H1 (cell line): ENCODE measurements around the gene DPM2. TPM values are rescaled to one million over a fixed set of nuclear protein-coding genes. Genes with fewer than 3 reads are reported as not detected.

Source experiments
- CTCF ChIA-PET: fragments of 300-600 bp; sonication (Branson Sonifier 250); formaldehyde crosslinking; loops from one replicate; lab custom pipeline; 2021; ENCODE audit not compliant: partially characterized antibody; lab: Charles Lee
- POLR2A ChIA-PET: fragments of 300-600 bp; sonication (Branson Sonifier 250); formaldehyde crosslinking; loops from one replicate; lab custom pipeline; 2021; ENCODE audit warnings: inconsistent platforms; ENCODE audit not compliant: partially characterized antibody; lab: Charles Lee
- DNase-seq, 2 experiments: peaks; one replicate each; pipeline versions ENCODE4 v3.0.0 to v3.0.0-alpha.2; 2010 to 2022; ENCODE audit warnings: low spot score in 2 of 2, low read depth in 1 of 2, mixed read lengths in 1 of 2
- FAIRE-seq: peaks from 2 replicates; lab custom pipeline; 2011; peaks lifted over from hg19 to GRCh38; lab: Jason Lieb, UNC
- H2AFZ ChIP-seq: 2 replicates; pipeline ENCODE4 v1.8.1; 2012; ENCODE audit warnings: low read length, inconsistent platforms
- H2AK5ac ChIP-seq: 2 replicates; pipeline ENCODE4 v1.6.1; 2013; ENCODE audit warnings: low read depth, low read length
- H2BK120ac ChIP-seq: replicated peaks from 2 replicates; pipeline ENCODE3; 2013; ENCODE audit warnings: low read depth, low read length, inconsistent platforms
- H2BK12ac ChIP-seq: 2 replicates; pipeline ENCODE4 v1.6.1; 2013; ENCODE audit warnings: low read depth, low read length
- H2BK15ac ChIP-seq: 2 replicates; pipeline ENCODE4 v1.6.1; 2013; ENCODE audit warnings: low read length
- H2BK20ac ChIP-seq: 2 replicates; pipeline ENCODE4 v1.6.1; 2013; ENCODE audit warnings: low read length
- H2BK5ac ChIP-seq: 2 replicates; pipeline ENCODE4 v1.6.1; 2013; ENCODE audit warnings: low read depth, low read length
- H3K14ac ChIP-seq: 2 replicates; pipeline ENCODE4 v1.6.1; 2013; ENCODE audit warnings: inconsistent platforms; ENCODE audit not compliant: insufficient read length
- H3K18ac ChIP-seq: 2 replicates; pipeline ENCODE4 v1.6.1; 2013; ENCODE audit warnings: low read length; ENCODE audit errors: extremely low read depth
- H3K23ac ChIP-seq: 2 replicates; pipeline ENCODE4 v1.6.1; 2013; ENCODE audit warnings: inconsistent platforms; ENCODE audit not compliant: insufficient read length
- H3K23me2 ChIP-seq: 2 replicates; pipeline ENCODE4 v1.6.1; 2013; ENCODE audit warnings: low read depth, low read length
- H3K27ac ChIP-seq: 2 replicates; pipeline ENCODE4 v1.6.1; 2011; ENCODE audit warnings: low read depth, low read length, inconsistent platforms
- H3K27me3 ChIP-seq, 4 experiments: replicated peaks in 1 of 4; 1 replicate in 1 of 4; 2 replicates in 3 of 4; pipeline versions ENCODE4 v1.6.1 to v1.8.1; 2011 to 2013; ENCODE audit warnings: low read length in 3 of 4, mild to moderate bottlenecking in 3 of 4, inconsistent platforms in 2 of 4, mixed read lengths in 2 of 4, moderate library complexity in 1 of 4; ENCODE audit not compliant: control insufficient read depth in 3 of 4, insufficient read depth in 3 of 4; ENCODE audit errors: extremely low read depth in 1 of 4
- H3K36me3 ChIP-seq, 4 experiments: 2 replicates each; pipeline versions ENCODE4 v1.6.1 to v1.8.1; 2011 to 2013; ENCODE audit warnings: mild to moderate bottlenecking in 4 of 4, low read length in 3 of 4, moderate library complexity in 2 of 4, control low read depth in 1 of 4, inconsistent platforms in 1 of 4; ENCODE audit not compliant: insufficient read depth in 4 of 4, control insufficient read depth in 2 of 4
- H3K4ac ChIP-seq: replicated peaks from 2 replicates; pipeline ENCODE3; 2013; ENCODE audit warnings: low read length, low read depth, mixed read lengths, inconsistent platforms; ENCODE audit not compliant: insufficient read length
- H3K4me1 ChIP-seq, 4 experiments: replicated peaks in 1 of 4; 1 replicate in 1 of 4; 2 replicates in 3 of 4; pipeline versions ENCODE4 v1.6.1 to v1.8.1; 2011 to 2013; ENCODE audit warnings: low read length in 3 of 4, inconsistent platforms in 2 of 4, mixed read lengths in 1 of 4; ENCODE audit not compliant: insufficient read depth in 4 of 4, control insufficient read depth in 3 of 4
- H3K4me2 ChIP-seq, 2 experiments: 2 replicates each; pipeline versions ENCODE4 v1.6.1 to v1.8.1; 2011 to 2013; ENCODE audit warnings: low read depth in 2 of 2, low read length in 2 of 2, control low read depth in 1 of 2, inconsistent platforms in 1 of 2, mild to moderate bottlenecking in 1 of 2; ENCODE audit not compliant: insufficient read depth in 1 of 2
- H3K4me3 ChIP-seq, 4 experiments: fragments of 200-600, 300-600 bp in 1 of 4; sonication (generic), shearing (Covaris generic), sonication (Bioruptor Twin) in 1 of 4; 2 replicates each; pipeline versions ENCODE4 v1.5.1 to v1.8.1; 2011 to 2016; ENCODE audit warnings: low read length in 4 of 4, low read depth in 3 of 4, control low read depth in 2 of 4, inconsistent platforms in 2 of 4, mild to moderate bottlenecking in 2 of 4, mixed read lengths in 1 of 4, moderate library complexity in 1 of 4; ENCODE audit not compliant: insufficient read depth in 2 of 4; ENCODE audit errors: extremely low read depth in 1 of 4
- H3K56ac ChIP-seq: replicated peaks from 2 replicates; pipeline ENCODE3; 2013; ENCODE audit warnings: low read depth, mild to moderate bottlenecking, mixed read lengths, low read length, inconsistent platforms; ENCODE audit not compliant: insufficient read length
- H3K79me1 ChIP-seq: 2 replicates; pipeline ENCODE4 v1.6.1; 2013; ENCODE audit warnings: low read depth, low read length, control low read depth
- H3K79me2 ChIP-seq, 2 experiments: 2 replicates each; pipeline versions ENCODE4 v1.6.1 to v1.8.1; 2012 to 2013; ENCODE audit warnings: low read length in 2 of 2, mild to moderate bottlenecking in 2 of 2, inconsistent platforms in 1 of 2; ENCODE audit not compliant: insufficient read depth in 2 of 2, control insufficient read depth in 1 of 2
- H3K9ac ChIP-seq, 4 experiments: replicated peaks in 1 of 4; 1 replicate in 1 of 4; 2 replicates in 3 of 4; pipeline versions ENCODE4 v1.6.1 to v1.8.1; 2011 to 2013; ENCODE audit warnings: low read depth in 3 of 4, low read length in 3 of 4, control low read depth in 2 of 4, mild to moderate bottlenecking in 2 of 4, moderate library complexity in 2 of 4, inconsistent platforms in 1 of 4; ENCODE audit errors: extremely low read depth in 1 of 4
- H3K9me3 ChIP-seq, 2 experiments: 2 replicates each; pipeline versions ENCODE4 v1.6.1 to v1.8.1; 2012 to 2013; ENCODE audit warnings: mild to moderate bottlenecking in 2 of 2, moderate library complexity in 2 of 2, control low read depth in 1 of 2, inconsistent platforms in 1 of 2, low read depth in 1 of 2, low read length in 1 of 2, mixed read lengths in 1 of 2; ENCODE audit not compliant: insufficient read depth in 2 of 2
- H4K20me1 ChIP-seq, 2 experiments: replicated peaks in 1 of 2; 2 replicates each; pipeline versions ENCODE3 to v1.8.1; 2011 to 2013; ENCODE audit warnings: inconsistent platforms in 2 of 2, low read length in 2 of 2, mild to moderate bottlenecking in 1 of 2; ENCODE audit not compliant: insufficient read depth in 2 of 2, control insufficient read depth in 1 of 2
- H4K5ac ChIP-seq: 2 replicates; pipeline ENCODE4 v1.6.1; 2013; ENCODE audit warnings: low read length, low read depth, mixed read lengths, inconsistent platforms; ENCODE audit not compliant: insufficient read length
- H4K8ac ChIP-seq: 2 replicates; pipeline ENCODE4 v1.8.0; 2013; ENCODE audit warnings: mild to moderate bottlenecking, moderate library complexity, low read length, inconsistent platforms; ENCODE audit not compliant: insufficient read depth; ENCODE audit errors: extremely low read depth
- H4K91ac ChIP-seq: replicated peaks from 2 replicates; pipeline ENCODE3; 2013; ENCODE audit warnings: low read length, mixed read lengths, inconsistent platforms; ENCODE audit not compliant: insufficient read length
- ASH2L ChIP-seq: fragments of 200-600, 300-600 bp; sonication (generic); IDR thresholded peaks from one replicate; pipeline ENCODE4 v1.7.1; 2017; ENCODE audit warnings: low read length
- EZH2 ChIP-seq: fragments of 200-600 bp; sonication (generic); IDR thresholded peaks from 2 replicates; pipeline ENCODE4 v1.7.1; 2012; ENCODE audit warnings: low read depth, mild to moderate bottlenecking, moderate library complexity, low read length, inconsistent platforms; ENCODE audit not compliant: severe bottlenecking
- GABPA ChIP-seq: IDR thresholded peaks from 2 replicates; pipeline ENCODE4 v1.6.1; 2011; ENCODE audit warnings: mild to moderate bottlenecking, low read length, moderate library complexity, borderline replicate concordance; ENCODE audit not compliant: insufficient read depth
- JUN ChIP-seq: IDR thresholded peaks from 2 replicates; pipeline ENCODE4 v1.6.1; 2011; ENCODE audit warnings: low read depth, mild to moderate bottlenecking, improper control_type of control experiment, low read length
- SIRT6 ChIP-seq: IDR thresholded peaks from one replicate; pipeline ENCODE4 v1.7.1; 2012; ENCODE audit warnings: low read length, inconsistent platforms
- SUZ12 ChIP-seq: fragments of 200-600 bp; sonication (generic); IDR thresholded peaks from 2 replicates; pipeline ENCODE4 v1.6.1; 2012; ENCODE audit warnings: mild to moderate bottlenecking, inconsistent platforms, low read length, moderate library complexity, mixed read lengths
- TAF1 ChIP-seq: IDR thresholded peaks from 2 replicates; pipeline ENCODE4 v1.6.1; 2011; ENCODE audit warnings: mild to moderate bottlenecking, low read depth, low read length
- TCF12 ChIP-seq: IDR thresholded peaks from 2 replicates; pipeline ENCODE4 v1.6.1; 2011; ENCODE audit warnings: low read depth, mild to moderate bottlenecking, low read length
- WGBS, 2 experiments: shearing (Covaris generic) in 1 of 2; methylation state at CpG; one replicate each; pipeline versions ENCODE4 v1.1.6 to v1.1.7; 2013 to 2015; ENCODE audit warnings: low lambda C conversion rate in 2 of 2, mixed read lengths in 2 of 2, inconsistent platforms in 1 of 2, low coverage in 1 of 2, missing lambda C conversion rate in 1 of 2; ENCODE audit not compliant: insufficient replicate concordance in 2 of 2, insufficient coverage in 1 of 2, insufficient read length in 1 of 2; ENCODE audit errors: extremely low coverage in 1 of 2, missing lambda C conversion rate in 1 of 2; 5-methylcytosine and 5-hydroxymethylcytosine counted together
- polyA plus RNA-seq, 7 experiments: library from polyadenylated mRNA; depleted of rRNA in 3 of 7; stranded (reverse) in 5 of 7; unstranded in 2 of 7; fragments of >200 nt in 5 of 7; fragments of 200-250 nt in 2 of 7; gene quantifications; 1 replicate in 5 of 7; 2 replicates in 1 of 7; 4 replicates in 1 of 7; pipeline versions ENCODE4 v1.2.1 to v1.2.3, GENCODE V29; 2011 to 2013; ENCODE audit warnings: missing spikeins in 2 of 7, mixed read lengths in 2 of 7
- total RNA-seq: library from RNA; stranded (reverse); fragmentation: NEBNext Ultra II Directional; extraction: Animal tissue kit (Norgen Biotek cat#: 25700); gene quantifications from 2 replicates; pipeline ENCODE4 v1.2.1, GENCODE V29; 2021
- TF ChIP-seq, protein P1 (sequence below): IDR thresholded peaks from 2 replicates; pipeline ENCODE4 v1.6.1; 2012; ENCODE audit warnings: low read length, inconsistent platforms

Gene DPM2
- total and polyA plus RNA-seq, 2 of the 8 experiments (the other 6 are each of a cell fraction or from before 2014, with no cell fraction given), result 45.4 to 95.4 TPM

DNA sequence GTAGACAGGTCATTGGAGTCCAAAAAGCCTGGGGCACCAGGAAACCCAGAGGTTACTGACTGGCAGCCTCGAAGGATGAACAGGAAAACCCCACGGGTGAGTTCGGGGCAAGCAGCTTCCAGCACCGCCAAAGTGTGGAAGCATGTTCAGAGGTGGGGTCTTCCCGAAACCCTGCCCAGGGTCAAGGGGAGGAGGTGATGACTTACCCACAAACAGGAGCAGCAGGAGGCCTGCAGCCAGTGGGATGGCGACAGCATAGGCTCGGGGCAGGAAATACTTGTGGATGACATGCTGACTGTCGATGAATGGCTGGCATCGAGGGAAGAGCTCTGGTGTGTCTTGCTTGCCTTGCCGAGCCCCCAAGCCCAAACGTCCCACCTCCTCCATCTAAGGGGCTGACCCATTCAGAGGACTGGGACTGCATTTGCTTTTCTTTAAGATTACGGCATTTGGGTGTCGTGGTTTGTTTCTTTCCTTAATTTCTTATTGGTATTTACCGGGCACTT is 1.3 kb downstream of the DPM2 start:
- Histone ChIP-seq H3K23me2 (peaks cover 16% of the 10 kb centered on the region; the same call in 1 of the 2 replicates), H2BK120ac (no peak overlapping the region), H4K91ac (no peak overlapping the region), H3K79me2 (peaks cover 0 to 15% of the 10 kb centered on the region in 2 experiments; a peak in 1 of 4 replicates), H3K9me3 (no peaks in the 10 kb centered on the region), H3K36me3 (peaks cover 0 to 3% (median 0%) of the 10 kb centered on the region in 4 experiments; a peak in 2 of 8 replicates), H3K27ac (no peak overlapping the region), H3K27me3 (no peaks in the 10 kb centered on the region), H2BK20ac (no peak overlapping the region), H3K4ac (no peak overlapping the region), H3K4me2 (peak overlapping the region; percentile 84 to 95; a peak in 3 of 4 replicates), H2BK12ac (no peak overlapping the region), H2BK15ac (no peak overlapping the region), H3K56ac (no peak overlapping the region), H4K20me1 (peaks cover 1 to 22% of the 10 kb centered on the region in 2 experiments), H2BK5ac (no peak overlapping the region), H2AFZ (no peak overlapping the region), H2AK5ac (no peak overlapping the region), H3K9ac (no peak overlapping the region; a peak in 1 of 7 replicates), H4K8ac (no peak overlapping the region), H4K5ac (no peak overlapping the region), H3K23ac (no peak overlapping the region), H3K4me1 (peaks cover 3 to 14% (median 10%) of the 10 kb centered on the region in 4 experiments), H3K18ac (no peak overlapping the region), H3K79me1 (peaks cover 10% of the 10 kb centered on the region), H3K14ac (no peak overlapping the region), H3K4me3 (peak overlapping the region; percentile 76 to 98 (median 88); a peak in 5 of 8 replicates)
- POLR2A ChIA-PET, result interaction anchor here (1.2 to 1.4 kb wide), 3 partner anchors 25 to 114 kb away, joined by 3 to 4 read pairs (median 4); no protein-coding TSS in a partner anchor
- FAIRE-seq, result no peak
- CTCF ChIA-PET, result interaction anchor here (1.3 to 35.5 kb wide), 2 partner anchors 15 to 95 kb away, joined by 3 to 825 read pairs; no protein-coding TSS in a partner anchor
- no peak for DNase-seq
- WGBS, 2 experiments, result 90% methylated on average over 14 of the region's 14 CpGs; no CpG with 5 or more reads in 1 of the 2 experiments
- TF ChIP-seq ASH2L (no peak), GABPA (no peak), TAF1 (no peak), TCF12 (no peak), EZH2 (no peak), SUZ12 (no peak), JUN (no peak), SIRT6 (no peak)
- TF ChIP-seq, protein P1, sequence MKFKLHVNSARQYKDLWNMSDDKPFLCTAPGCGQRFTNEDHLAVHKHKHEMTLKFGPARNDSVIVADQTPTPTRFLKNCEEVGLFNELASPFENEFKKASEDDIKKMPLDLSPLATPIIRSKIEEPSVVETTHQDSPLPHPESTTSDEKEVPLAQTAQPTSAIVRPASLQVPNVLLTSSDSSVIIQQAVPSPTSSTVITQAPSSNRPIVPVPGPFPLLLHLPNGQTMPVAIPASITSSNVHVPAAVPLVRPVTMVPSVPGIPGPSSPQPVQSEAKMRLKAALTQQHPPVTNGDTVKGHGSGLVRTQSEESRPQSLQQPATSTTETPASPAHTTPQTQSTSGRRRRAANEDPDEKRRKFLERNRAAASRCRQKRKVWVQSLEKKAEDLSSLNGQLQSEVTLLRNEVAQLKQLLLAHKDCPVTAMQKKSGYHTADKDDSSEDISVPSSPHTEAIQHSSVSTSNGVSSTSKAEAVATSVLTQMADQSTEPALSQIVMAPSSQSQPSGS, result no peak
